GM12891 (cell line): ENCODE data around the gene MAP2K4.

Source experiments
- POLR2AphosphoS5 ChIP-seq: IDR thresholded peaks from 2 replicates; pipeline ENCODE4 v1.6.1; 2011; ENCODE audit warnings: low read depth, low read length, control low read depth
- POU2F2 ChIP-seq: IDR thresholded peaks from 2 replicates; pipeline ENCODE4 v1.6.1; 2011; ENCODE audit warnings: low read depth, mild to moderate bottlenecking, control low read depth, low read length, moderate library complexity

DNA sequence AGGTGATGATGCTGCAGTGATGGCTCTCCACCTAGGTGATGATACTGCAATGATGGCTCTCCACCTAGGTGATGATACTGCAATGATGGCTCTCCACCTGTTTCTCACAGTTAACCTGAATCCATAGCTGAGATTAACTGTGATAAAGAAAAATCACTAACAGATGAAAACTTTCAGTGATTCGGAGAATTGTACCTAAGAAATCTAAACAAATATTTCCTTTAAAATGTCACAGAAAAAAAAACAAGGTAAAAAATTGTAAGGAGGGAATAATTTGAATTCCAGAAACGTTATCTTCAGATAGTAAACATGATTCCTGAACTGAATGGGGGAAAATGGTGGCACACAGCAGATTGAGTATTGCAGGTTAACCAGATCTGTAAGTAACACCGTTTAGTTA lies 113.4 kb downstream of the MAP2K4 start:
- TF ChIP-seq POLR2AphosphoS5, result no peak
- TF ChIP-seq POU2F2, result no peak
